Endothelial cell (in vitro differentiated cells): Measurements from ENCODE around the gene MMP24OS. TPM values are rescaled to one million over a fixed set of nuclear protein-coding genes. Genes with fewer than 3 reads are reported as not detected.

Experiments
- DNase-seq: peaks from one replicate; pipeline ENCODE4 v3.0.0; 2021; ENCODE audit warnings: low spot score
- H3K27ac Mint-ChIP-seq: one replicate; pipeline ENCODE4 v1.8.0; 2021; ENCODE audit warnings: mixed read lengths, inconsistent platforms; ENCODE audit not compliant: unreplicated experiment
- H3K27me3 Mint-ChIP-seq: one replicate; pipeline ENCODE4 v1.8.0; 2021; ENCODE audit warnings: mild to moderate bottlenecking, moderate library complexity, mixed read lengths, inconsistent platforms; ENCODE audit not compliant: unreplicated experiment
- H3K36me3 Mint-ChIP-seq: one replicate; pipeline ENCODE4 v1.8.0; 2021; ENCODE audit warnings: mild to moderate bottlenecking, low read depth, mixed read lengths, inconsistent platforms; ENCODE audit not compliant: unreplicated experiment
- H3K4me1 Mint-ChIP-seq: one replicate; pipeline ENCODE4 v1.8.0; 2021; ENCODE audit warnings: mild to moderate bottlenecking, mixed read lengths, inconsistent platforms; ENCODE audit not compliant: unreplicated experiment
- H3K4me3 Mint-ChIP-seq: one replicate; pipeline ENCODE4 v1.8.0; 2021; ENCODE audit warnings: mild to moderate bottlenecking, mixed read lengths, inconsistent platforms; ENCODE audit not compliant: unreplicated experiment
- H3K9me3 Mint-ChIP-seq: one replicate; pipeline ENCODE4 v1.8.0; 2021; ENCODE audit warnings: mixed read lengths, inconsistent platforms; ENCODE audit not compliant: unreplicated experiment
- CTCF ChIP-seq: fragments of 200-600 bp; sonication (generic); IDR thresholded peaks from one replicate; pipeline ENCODE4 v1.5.0; 2021; ENCODE audit warnings: antibody characterized with exemption; ENCODE audit not compliant: unreplicated experiment
- total RNA-seq: library from RNA; stranded (reverse); fragmentation: NEBNext Ultra II Directional; extraction: Animal tissue kit (Norgen Biotek cat#: 25700); gene quantifications from one replicate; pipeline ENCODE4 v1.2.1, GENCODE V29; 2021; ENCODE audit not compliant: unreplicated experiment

MMP24OS gene
- total RNA-seq, 1 donor from 2014 or later: 80.7 TPM

GRCh38 chr20:35298264-35298663 lies 20.3 kb upstream of the MMP24OS start:
- no peak overlapping the region for H3K4me3 Mint-ChIP-seq

GRCh38 chr20:35297740-35298139 lies 19.8 kb upstream of the MMP24OS start:
- peaks cover 3% of the 10 kb centered on the region for H3K36me3 Mint-ChIP-seq
- no peak overlapping the region for H3K4me3 Mint-ChIP-seq
- no peaks in the 10 kb centered on the region for H3K9me3 Mint-ChIP-seq
- TF ChIP-seq CTCF: no peak
- peaks cover 16% of the 10 kb centered on the region for H3K27me3 Mint-ChIP-seq
- H3K27ac Mint-ChIP-seq: no peak overlapping the region
- peaks cover 18% of the 10 kb centered on the region for H3K4me1 Mint-ChIP-seq
- no peak for DNase-seq

More at GRCh38 chr20:35298264-35298663, 20.3 kb upstream of the MMP24OS start:
- H3K4me1 Mint-ChIP-seq: peaks cover 18% of the 10 kb centered on the region
- no peaks in the 10 kb centered on the region for H3K9me3 Mint-ChIP-seq
- H3K36me3 Mint-ChIP-seq: peaks cover 3% of the 10 kb centered on the region
- TF ChIP-seq CTCF: no peak
- DNase-seq: no peak
- H3K27me3 Mint-ChIP-seq: peaks cover 16% of the 10 kb centered on the region
- H3K27ac Mint-ChIP-seq: no peak overlapping the region

- DNase-seq: no peak
- Mint-ChIP-seq H3K4me1 (peaks cover 18% of the 10 kb centered on the region), H3K27me3 (peaks cover 16% of the 10 kb centered on the region), H3K4me3 (no peak overlapping the region), H3K36me3 (peaks cover 3% of the 10 kb centered on the region), H3K9me3 (no peaks in the 10 kb centered on the region), H3K27ac (no peak overlapping the region)
- no peak for TF ChIP-seq CTCF
Measured at GRCh38 chr20:35297155-35297554, 19.2 kb upstream of the MMP24OS start.

- Mint-ChIP-seq H3K27ac (no peak overlapping the region), H3K4me3 (no peak overlapping the region), H3K27me3 (peaks cover 14% of the 10 kb centered on the region), H3K36me3 (peaks cover 3% of the 10 kb centered on the region), H3K9me3 (no peaks in the 10 kb centered on the region), H3K4me1 (peaks cover 18% of the 10 kb centered on the region)
- no peak for TF ChIP-seq CTCF
- DNase-seq: no peak
Measured at GRCh38 chr20:35296101-35296554, 18.2 kb upstream of the MMP24OS start.

GRCh38 chr20:35295674-35296073 lies 17.8 kb upstream of the MMP24OS start:
- H3K4me1 Mint-ChIP-seq: peaks cover 18% of the 10 kb centered on the region
- DNase-seq: no peak
- TF ChIP-seq CTCF: no peak
- peaks cover 3% of the 10 kb centered on the region for H3K36me3 Mint-ChIP-seq
- peak overlapping the region; percentile 60 for H3K4me3 Mint-ChIP-seq
- H3K27me3 Mint-ChIP-seq: peaks cover 16% of the 10 kb centered on the region
- no peak overlapping the region for H3K27ac Mint-ChIP-seq
- H3K9me3 Mint-ChIP-seq: no peaks in the 10 kb centered on the region
